ENCODE measurements around the gene GRIP2. TPM values are rescaled to one million over a fixed set of nuclear protein-coding genes. Genes with fewer than 3 reads are reported as not detected.
A peak's percentile ranks its signal among the peaks of the same experiment; 100 is the strongest.

Gene GRIP2
- total RNA-seq, 1 donor, result 1.4 TPM

DNA sequence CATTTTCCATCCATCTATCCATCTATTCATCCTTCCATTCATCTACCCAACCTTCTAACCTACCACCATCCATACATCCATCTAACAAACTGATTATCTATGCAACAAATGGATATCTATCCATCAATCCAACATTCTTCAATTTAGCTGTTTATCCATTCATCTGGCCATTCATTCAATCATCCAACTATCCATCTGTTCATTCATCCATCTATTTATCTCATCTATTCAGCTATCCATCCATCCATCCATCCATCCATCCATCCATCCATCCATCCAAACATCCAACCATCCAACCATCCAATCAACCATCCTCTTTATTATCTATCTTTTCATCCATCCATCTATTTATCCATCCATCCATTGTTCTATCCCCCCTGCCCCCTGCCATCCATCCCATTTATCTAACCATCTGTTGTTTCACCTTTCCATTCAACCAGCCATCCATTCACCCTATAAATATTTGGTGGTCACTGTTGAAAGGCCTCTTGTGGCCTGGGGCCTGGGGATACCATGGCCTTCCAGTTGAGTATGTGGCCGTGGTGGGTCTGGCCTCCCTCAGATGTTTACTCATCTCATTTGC, 93.1 kb downstream of the GRIP2 start:
- no peak overlapping the region for H3K4me2 ChIP-seq (ENCODE audit: insufficient read depth, low read length)
- peaks cover 11% of the 10 kb centered on the region for H3K79me2 ChIP-seq (ENCODE audit: insufficient read depth, low read length)
- no peak overlapping the region for H3K27ac ChIP-seq (ENCODE audit: low read depth, low read length)
- no peak overlapping the region for H2AFZ ChIP-seq (ENCODE audit: low read length)
- peaks cover 38% of the 10 kb centered on the region for H4K20me1 ChIP-seq (ENCODE audit: insufficient read depth, low read length)
- no peaks in the 10 kb centered on the region for H3K27me3 ChIP-seq (ENCODE audit: insufficient read depth, low read length)
- H3K4me1 ChIP-seq (ENCODE audit: insufficient read depth, low read length), result peaks cover 6% of the 10 kb centered on the region
- TF ChIP-seq, protein P1, sequence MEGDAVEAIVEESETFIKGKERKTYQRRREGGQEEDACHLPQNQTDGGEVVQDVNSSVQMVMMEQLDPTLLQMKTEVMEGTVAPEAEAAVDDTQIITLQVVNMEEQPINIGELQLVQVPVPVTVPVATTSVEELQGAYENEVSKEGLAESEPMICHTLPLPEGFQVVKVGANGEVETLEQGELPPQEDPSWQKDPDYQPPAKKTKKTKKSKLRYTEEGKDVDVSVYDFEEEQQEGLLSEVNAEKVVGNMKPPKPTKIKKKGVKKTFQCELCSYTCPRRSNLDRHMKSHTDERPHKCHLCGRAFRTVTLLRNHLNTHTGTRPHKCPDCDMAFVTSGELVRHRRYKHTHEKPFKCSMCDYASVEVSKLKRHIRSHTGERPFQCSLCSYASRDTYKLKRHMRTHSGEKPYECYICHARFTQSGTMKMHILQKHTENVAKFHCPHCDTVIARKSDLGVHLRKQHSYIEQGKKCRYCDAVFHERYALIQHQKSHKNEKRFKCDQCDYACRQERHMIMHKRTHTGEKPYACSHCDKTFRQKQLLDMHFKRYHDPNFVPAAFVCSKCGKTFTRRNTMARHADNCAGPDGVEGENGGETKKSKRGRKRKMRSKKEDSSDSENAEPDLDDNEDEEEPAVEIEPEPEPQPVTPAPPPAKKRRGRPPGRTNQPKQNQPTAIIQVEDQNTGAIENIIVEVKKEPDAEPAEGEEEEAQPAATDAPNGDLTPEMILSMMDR (IDR thresholded peaks at IDR 0.05; ENCODE audit: extremely low read depth, low read depth, low read length), result no peak
- no peaks in the 10 kb centered on the region for H3K9me3 ChIP-seq (ENCODE audit: low read depth, low read length)
- H3K4me3 ChIP-seq (ENCODE audit: insufficient read depth, low read length), result no peak overlapping the region
- DNase-seq (ENCODE audit: insufficient read length, low spot score, missing footprints), result no peak
- peaks cover 85% of the 10 kb centered on the region for H3K36me3 ChIP-seq (ENCODE audit: insufficient read depth, low read length)

DNA sequence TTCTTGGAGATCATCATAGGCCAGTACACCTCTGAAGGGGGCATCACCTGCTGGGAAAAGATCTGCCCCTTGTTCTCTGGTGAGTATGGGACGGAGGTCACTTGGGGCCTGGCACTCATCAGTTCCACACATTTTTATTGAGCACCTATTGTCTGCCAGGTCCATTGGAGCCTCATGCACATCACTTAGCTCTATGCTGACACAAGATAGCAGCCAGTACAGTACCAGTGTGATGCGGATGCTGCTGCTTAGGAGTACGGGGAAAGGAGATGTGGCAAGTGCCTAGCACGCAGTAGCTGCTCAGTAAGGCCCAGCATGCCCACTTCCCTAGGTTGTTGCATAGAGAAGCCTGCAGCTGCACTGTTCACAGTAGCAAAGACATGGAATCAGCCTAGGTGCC, 94.4 kb downstream of the GRIP2 start:
- no peaks in the 10 kb centered on the region for H3K27me3 ChIP-seq (ENCODE audit: insufficient read depth, low read length)
- H3K36me3 ChIP-seq (ENCODE audit: insufficient read depth, low read length), result peaks cover 77% of the 10 kb centered on the region
- peaks cover 6% of the 10 kb centered on the region for H3K4me1 ChIP-seq (ENCODE audit: insufficient read depth, low read length)
- no peaks in the 10 kb centered on the region for H3K9me3 ChIP-seq (ENCODE audit: low read depth, low read length)
- DNase-seq (ENCODE audit: insufficient read length, low spot score, missing footprints), result no peak
- peaks cover 22% of the 10 kb centered on the region for H3K79me2 ChIP-seq (ENCODE audit: insufficient read depth, low read length)
- H3K27ac ChIP-seq (ENCODE audit: low read depth, low read length), result no peak overlapping the region
- TF ChIP-seq, protein P1 (IDR thresholded peaks at IDR 0.05; ENCODE audit: extremely low read depth, low read depth, low read length), result no peak
- H3K4me3 ChIP-seq (ENCODE audit: insufficient read depth, low read length), result no peak overlapping the region
- no peak overlapping the region for H2AFZ ChIP-seq (ENCODE audit: low read length)
- peaks cover 50% of the 10 kb centered on the region for H4K20me1 ChIP-seq (ENCODE audit: insufficient read depth, low read length)
- H3K4me2 ChIP-seq (ENCODE audit: insufficient read depth, low read length), result no peak overlapping the region

GRCh38 chr3:14444380-14444779, 95.8 kb downstream of the GRIP2 start:
- H3K79me2 ChIP-seq (ENCODE audit: insufficient read depth, low read length), result peaks cover 35% of the 10 kb centered on the region
- DNase-seq (ENCODE audit: insufficient read length, low spot score, missing footprints), result peak; percentile 67
- H3K27ac ChIP-seq (ENCODE audit: low read depth, low read length), result no peak overlapping the region
- H3K36me3 ChIP-seq (ENCODE audit: insufficient read depth, low read length), result peaks cover 68% of the 10 kb centered on the region
- peaks cover 64% of the 10 kb centered on the region for H4K20me1 ChIP-seq (ENCODE audit: insufficient read depth, low read length)
- H3K9me3 ChIP-seq (ENCODE audit: low read depth, low read length), result no peaks in the 10 kb centered on the region
- H2AFZ ChIP-seq (ENCODE audit: low read length), result no peak overlapping the region
- no peak overlapping the region for H3K4me2 ChIP-seq (ENCODE audit: insufficient read depth, low read length)
- no peak overlapping the region for H3K4me3 ChIP-seq (ENCODE audit: insufficient read depth, low read length)
- peaks cover 13% of the 10 kb centered on the region for H3K4me1 ChIP-seq (ENCODE audit: insufficient read depth, low read length)
- no peaks in the 10 kb centered on the region for H3K27me3 ChIP-seq (ENCODE audit: insufficient read depth, low read length)
- TF ChIP-seq, protein P1 (IDR thresholded peaks at IDR 0.05; ENCODE audit: extremely low read depth, low read depth, low read length), result no peak

DNA sequence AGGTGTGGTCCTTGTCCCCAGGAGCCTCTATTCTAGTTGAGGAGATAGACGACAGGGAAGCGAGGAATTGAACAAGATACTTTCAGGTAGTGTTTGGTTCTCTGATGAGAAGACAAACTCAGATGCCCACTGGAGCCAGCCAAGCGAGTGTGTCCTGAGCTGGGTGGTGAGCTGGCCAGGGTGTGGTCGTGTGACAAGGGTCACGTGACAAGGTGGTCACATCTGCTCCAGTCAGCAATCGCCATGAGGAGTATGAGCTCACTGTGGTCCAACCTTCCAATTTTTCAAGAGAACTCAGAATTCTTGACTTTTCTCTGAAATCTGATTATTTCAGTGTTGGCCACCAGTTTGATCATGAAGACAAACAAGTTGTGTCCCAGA, 98.2 kb downstream of the GRIP2 start:
- TF ChIP-seq, protein P1 (IDR thresholded peaks at IDR 0.05; ENCODE audit: extremely low read depth, low read depth, low read length), result no peak
- DNase-seq (ENCODE audit: insufficient read length, low spot score, missing footprints), result peak; percentile 68
- Histone ChIP-seq H3K79me2 (ENCODE audit: insufficient read depth, low read length) (peaks cover 48% of the 10 kb centered on the region), H4K20me1 (ENCODE audit: insufficient read depth, low read length) (peaks cover 69% of the 10 kb centered on the region), H3K4me2 (ENCODE audit: insufficient read depth, low read length) (no peak overlapping the region), H3K9me3 (ENCODE audit: low read depth, low read length) (no peaks in the 10 kb centered on the region), H3K4me3 (ENCODE audit: insufficient read depth, low read length) (no peak overlapping the region), H3K4me1 (ENCODE audit: insufficient read depth, low read length) (peaks cover 28% of the 10 kb centered on the region), H2AFZ (ENCODE audit: low read length) (no peak overlapping the region), H3K27ac (ENCODE audit: low read depth, low read length) (no peak overlapping the region), H3K27me3 (ENCODE audit: insufficient read depth, low read length) (no peaks in the 10 kb centered on the region), H3K36me3 (ENCODE audit: insufficient read depth, low read length) (peaks cover 43% of the 10 kb centered on the region)

Data from osteoblast (primary cell).